AG10803 (cell line): ENCODE measurements around the gene AMOT.

Source experiments
- DNase-seq: peaks from one replicate; pipeline ENCODE4 v3.0.0; 2010; ENCODE audit warnings: low read depth
- H3K4me3 ChIP-seq: 2 replicates; pipeline ENCODE4 v1.5.1; 2011; ENCODE audit warnings: mild to moderate bottlenecking, low read length, control low read depth
- CTCF ChIP-seq: conservative IDR thresholded peaks from 2 replicates; pipeline ENCODE4 v1.5.1; 2011; ENCODE audit warnings: mild to moderate bottlenecking, low read length, control low read depth, inconsistent platforms

Gene AMOT

DNA sequence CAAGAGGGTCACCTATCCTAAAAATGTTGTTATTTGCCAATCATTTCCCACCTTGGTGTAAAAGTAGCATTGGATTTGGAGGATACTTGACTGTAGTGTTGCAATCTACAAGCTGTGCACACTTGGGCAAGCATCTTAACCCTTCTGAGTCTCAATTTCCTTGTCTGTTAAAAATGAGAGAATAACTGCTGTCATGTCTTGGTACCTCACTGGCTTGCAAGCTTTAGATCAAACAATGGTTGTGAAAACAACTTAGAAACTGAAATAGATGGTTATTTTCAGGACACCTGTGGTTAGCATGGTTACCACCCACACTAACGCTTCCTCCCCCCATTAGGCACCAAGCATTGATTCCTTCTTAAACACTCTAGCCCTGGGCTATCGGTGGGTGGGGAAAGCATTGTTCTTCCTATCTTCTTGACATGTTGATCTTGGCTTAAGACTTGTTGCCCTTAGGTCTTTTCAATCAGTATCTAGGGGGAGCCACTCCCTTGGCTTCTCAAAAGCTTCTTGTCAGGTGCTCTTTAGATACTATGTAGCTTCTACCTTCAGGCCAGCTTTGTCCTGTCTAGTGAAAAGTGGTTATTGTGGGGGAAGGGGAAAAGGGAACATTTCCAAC is 10.6 kb upstream of the AMOT start:
- H3K4me3 ChIP-seq: no peak overlapping the region
- DNase-seq: no peak
- no peak for TF ChIP-seq CTCF

- TF ChIP-seq CTCF: no peak
- peak; percentile 30 for DNase-seq
- H3K4me3 ChIP-seq: no peak overlapping the region
Observed at GRCh38 chrX:112849016-112849415, 8.4 kb upstream of the AMOT start.

- no peak overlapping the region for H3K4me3 ChIP-seq
- no peak for DNase-seq
- no peak for TF ChIP-seq CTCF
Observed at GRCh38 chrX:112846782-112847181, 6.2 kb upstream of the AMOT start.

GRCh38 chrX:112846187-112846586 is 5.6 kb upstream of the AMOT start:
- DNase-seq: peak; percentile 33
- no peak for TF ChIP-seq CTCF
- H3K4me3 ChIP-seq: no peak overlapping the region

GRCh38 chrX:112844250-112844649 is 3.6 kb upstream of the AMOT start:
- no peak for TF ChIP-seq CTCF
- DNase-seq: no peak
- H3K4me3 ChIP-seq: no peak overlapping the region

DNA sequence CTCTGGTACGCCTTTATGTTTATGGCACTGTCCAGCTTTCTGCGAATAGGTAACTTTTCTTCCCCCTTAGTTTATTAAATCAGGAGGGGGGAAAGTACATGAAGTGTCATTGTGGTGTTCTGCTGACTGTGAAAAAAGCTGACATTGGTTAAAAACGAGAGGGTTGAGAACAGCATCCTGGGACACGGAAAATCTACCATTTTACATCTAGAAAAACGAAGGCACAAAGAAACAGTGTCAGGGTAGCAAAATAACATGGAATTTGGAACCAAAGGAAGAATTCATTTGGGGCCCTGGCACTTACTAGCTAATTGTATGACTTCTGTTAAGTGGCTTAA is 1.2 kb upstream of the AMOT start:
- DNase-seq: no peak
- H3K4me3 ChIP-seq: peak overlapping the region; percentile 50
- TF ChIP-seq CTCF: no peak

DNA sequence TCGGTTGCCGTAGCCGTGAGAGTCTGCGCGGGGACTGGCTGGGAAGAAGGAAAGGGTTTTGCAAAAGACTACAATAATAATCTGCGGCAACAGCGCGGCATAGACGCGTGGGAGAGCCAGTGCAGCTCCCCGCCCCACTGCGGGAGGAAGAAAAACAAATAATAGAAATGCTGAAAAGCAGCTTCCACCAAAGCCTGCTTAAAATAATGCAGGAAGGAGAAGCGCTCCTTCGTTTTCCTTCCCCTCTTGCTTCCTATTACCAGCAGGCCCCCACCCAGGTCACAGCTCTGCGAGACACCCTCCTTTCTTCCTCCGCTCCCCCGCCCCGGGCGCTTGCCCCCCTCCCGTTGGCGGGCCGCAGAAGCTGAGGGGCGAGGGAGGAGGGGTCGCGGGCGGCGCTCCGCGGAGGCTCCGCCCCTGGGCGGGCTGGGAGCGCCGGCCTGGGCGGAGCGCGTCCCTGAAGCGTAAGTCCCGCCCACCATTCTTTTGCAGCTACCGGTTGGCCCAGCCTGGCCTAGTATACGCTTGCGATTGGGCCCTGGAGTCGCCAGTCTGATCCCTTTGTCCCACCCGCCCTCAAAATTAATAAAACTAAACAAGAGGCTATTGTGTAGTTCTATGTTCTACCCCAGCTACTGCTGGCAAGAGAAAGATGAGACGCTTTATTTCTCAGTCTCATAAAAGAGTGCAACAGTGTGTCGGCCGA is 636 bp upstream of the AMOT start:
- peak overlapping the region; percentile 79 for H3K4me3 ChIP-seq
- no peak for TF ChIP-seq CTCF
- DNase-seq: peak; percentile 81
